Lower lobe of right lung (tissue), 2 donors: Measurements from ENCODE around the gene ST8SIA2. TPM values are rescaled to one million over a fixed set of nuclear protein-coding genes. Genes with fewer than 3 reads are reported as not detected.

Experiments
- ATAC-seq, 2 donors: fragments of 200-7000 bp; cut with Tn5 transposase; one replicate each; pipeline ENCODE4 v1.9.1; 2020 to 2022; ENCODE audit warnings: mild to moderate bottlenecking in 2 of 2, moderate library complexity in 2 of 2
- DNase-seq: peaks from one replicate; pipeline ENCODE4 v3.0.0-alpha.2; 2020
- H3K27ac ChIP-seq: fragments of 200-600 bp; one replicate; pipeline ENCODE4 v1.8.0; 2022
- H3K27me3 ChIP-seq: fragments of 200-600 bp; one replicate; pipeline ENCODE4 v1.8.0; 2022; ENCODE audit warnings: low read depth
- H3K36me3 ChIP-seq: fragments of 200-600 bp; one replicate; pipeline ENCODE4 v1.8.0; 2022; ENCODE audit warnings: mild to moderate bottlenecking
- H3K4me1 ChIP-seq: fragments of 200-600 bp; one replicate; pipeline ENCODE4 v1.8.0; 2022
- H3K4me3 ChIP-seq: fragments of 200-600 bp; one replicate; pipeline ENCODE4 v1.8.0; 2022; ENCODE audit warnings: mild to moderate bottlenecking
- H3K9me3 ChIP-seq: fragments of 200-600 bp; one replicate; pipeline ENCODE4 v1.8.0; 2022
- CTCF ChIP-seq: fragments of 200-600 bp; IDR thresholded peaks from one replicate; pipeline ENCODE4 v1.8.0; 2022; ENCODE audit warnings: antibody characterized with exemption, mild to moderate bottlenecking
- intact Hi-C: fragments of 100-400 bp; cut with DNase I; formaldehyde crosslinking; loops from one replicate; pipeline ENCODE4 v1.11.0; 2022
- total RNA-seq: library from RNA; stranded (reverse); fragmentation: NEBNext Ultra II Directional; extraction: Animal tissue kit (Norgen Biotek cat#: 25700); gene quantifications from one replicate; pipeline ENCODE4 v1.2.1, GENCODE V29; 2021
- donor health status: DM: no; HTN: yes; CAD: no; lungs with severe emphysema.

Gene ST8SIA2
- total RNA-seq, 1 donor from 2014 or later: not detected

GRCh38 chr15:92443381-92443780, 49.7 kb downstream of the ST8SIA2 start:
- intact Hi-C loops: no loop called here
- Histone ChIP-seq H3K27me3 (peaks cover 4% of the 10 kb centered on the region), H3K36me3 (no peaks in the 10 kb centered on the region), H3K4me1 (no peaks in the 10 kb centered on the region), H3K27ac (no peak overlapping the region), H3K9me3 (no peaks in the 10 kb centered on the region), H3K4me3 (no peak overlapping the region)
- DNase-seq: no peak
- no peak for TF ChIP-seq CTCF
- no peak for ATAC-seq

- Histone ChIP-seq H3K36me3 (no peaks in the 10 kb centered on the region), H3K27ac (no peak overlapping the region), H3K9me3 (no peaks in the 10 kb centered on the region), H3K4me3 (no peak overlapping the region), H3K27me3 (no peaks in the 10 kb centered on the region), H3K4me1 (no peaks in the 10 kb centered on the region)
- no peak for ATAC-seq
- no peak for TF ChIP-seq CTCF
- intact Hi-C loops: no loop called here
- no peak for DNase-seq
Measured at GRCh38 chr15:92444631-92445030, 51.0 kb downstream of the ST8SIA2 start.

GRCh38 chr15:92448370-92448769, 54.7 kb downstream of the ST8SIA2 start:
- Histone ChIP-seq H3K9me3 (no peaks in the 10 kb centered on the region), H3K4me3 (no peak overlapping the region), H3K4me1 (no peaks in the 10 kb centered on the region), H3K27ac (no peak overlapping the region), H3K27me3 (no peaks in the 10 kb centered on the region), H3K36me3 (no peaks in the 10 kb centered on the region)
- TF ChIP-seq CTCF: no peak
- intact Hi-C loops: no loop called here
- ATAC-seq (no peak), DNase-seq (no peak)

- no peak for ATAC-seq
- H3K27ac ChIP-seq: no peak overlapping the region
- H3K36me3 ChIP-seq: no peaks in the 10 kb centered on the region
- intact Hi-C loops: no loop called here
- no peaks in the 10 kb centered on the region for H3K4me1 ChIP-seq
- no peaks in the 10 kb centered on the region for H3K27me3 ChIP-seq
- no peak for TF ChIP-seq CTCF
- H3K9me3 ChIP-seq: no peaks in the 10 kb centered on the region
- no peak for DNase-seq
- no peak overlapping the region for H3K4me3 ChIP-seq
Measured at GRCh38 chr15:92449476-92449875, 55.8 kb downstream of the ST8SIA2 start.

GRCh38 chr15:92451225-92451825, 57.6 kb downstream of the ST8SIA2 start:
- Histone ChIP-seq H3K4me1 (no peaks in the 10 kb centered on the region), H3K36me3 (no peaks in the 10 kb centered on the region), H3K4me3 (no peak overlapping the region), H3K27me3 (no peaks in the 10 kb centered on the region), H3K9me3 (no peaks in the 10 kb centered on the region), H3K27ac (no peak overlapping the region)
- TF ChIP-seq CTCF: no peak
- intact Hi-C loops: no loop called here
- DNase-seq (no peak), ATAC-seq (no peak)
